GM21786 (cell line): ENCODE measurements around the gene CCDC27.

Source experiments
- ATAC-seq: cut with Tn5 transposase; IDR thresholded peaks from one replicate; pipeline ENCODE4 v1.9.1; 2021; ENCODE audit not compliant: unreplicated experiment

CCDC27 gene

GRCh38 chr1:3750741-3751140, 1.5 kb upstream of the CCDC27 start:
- no peak for ATAC-seq

- ATAC-seq, result no peak
These were observed 1.6 kb downstream of the CCDC27 start for GRCh38 chr1:3753656-3754454.

GRCh38 chr1:3756394-3756793, 4.1 kb downstream of the CCDC27 start:
- ATAC-seq, result no peak

- ATAC-seq, result no peak
These were observed 6.9 kb downstream of the CCDC27 start for GRCh38 chr1:3759164-3759563.

- ATAC-seq, result no peak
These were observed 7.5 kb downstream of the CCDC27 start for GRCh38 chr1:3759796-3760195.

- ATAC-seq, result no peak
These were observed 9.2 kb downstream of the CCDC27 start for GRCh38 chr1:3761296-3762010.

GRCh38 chr1:3762151-3762872, 10.1 kb downstream of the CCDC27 start:
- no peak for ATAC-seq

DNA sequence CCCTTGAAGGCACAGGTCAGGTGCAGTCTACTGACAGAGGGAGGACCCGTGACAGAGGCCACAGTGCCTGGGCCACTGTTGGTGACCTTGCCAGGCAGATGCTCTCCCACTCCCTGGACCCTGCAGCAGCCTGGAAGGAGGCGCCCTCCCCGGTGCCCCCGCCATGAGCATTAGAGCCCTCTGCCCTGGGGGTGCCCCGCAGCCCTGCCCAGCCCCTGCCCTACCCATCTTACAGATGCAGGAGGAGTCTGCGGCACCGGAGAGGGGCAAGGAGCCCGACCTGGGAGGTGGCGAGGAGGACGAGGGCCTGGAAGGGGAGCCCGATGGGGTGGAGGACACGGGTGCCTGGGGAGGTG, 10.6 kb downstream of the CCDC27 start:
- no peak for ATAC-seq

DNA sequence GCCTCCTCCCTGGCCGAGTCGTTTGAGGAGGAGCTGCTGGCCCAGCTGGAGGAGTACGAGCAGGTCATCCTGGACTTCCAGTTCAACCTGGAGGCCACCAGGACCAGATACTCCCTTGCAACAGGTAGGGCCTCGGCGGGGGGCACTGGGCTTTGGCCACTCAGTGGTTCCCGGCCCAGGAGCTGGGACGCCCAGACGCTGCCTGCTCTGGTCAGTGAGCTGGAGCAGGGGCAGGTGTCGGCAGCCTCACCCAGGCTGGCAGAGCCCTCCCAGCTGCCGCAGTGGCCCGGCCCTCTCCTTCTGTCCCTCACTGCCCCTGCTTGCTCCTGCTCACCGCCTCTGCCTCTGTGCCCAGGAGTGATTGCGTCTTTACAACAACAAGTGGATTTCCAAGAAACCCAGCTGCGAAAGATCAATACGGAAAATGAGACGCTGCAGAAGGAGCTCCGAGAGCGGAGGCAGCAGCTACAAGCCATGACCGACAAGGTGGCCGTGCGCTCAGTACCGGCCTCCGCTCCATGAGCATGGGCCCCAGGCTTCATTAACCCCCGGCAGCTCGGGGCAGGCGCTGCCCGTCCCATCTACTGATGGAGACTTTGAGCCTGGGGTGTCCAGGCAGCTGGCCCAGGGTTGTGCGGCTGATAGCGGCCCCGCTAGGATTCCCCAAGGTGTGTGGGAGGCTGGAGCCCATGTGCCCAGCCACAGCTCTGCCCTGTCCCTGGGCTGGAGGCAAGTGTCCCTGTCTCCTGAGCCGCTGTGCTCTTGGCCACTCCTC, 11.3 kb downstream of the CCDC27 start:
- ATAC-seq, result no peak

GRCh38 chr1:3767328-3767925, 15.2 kb downstream of the CCDC27 start:
- no peak for ATAC-seq

DNA sequence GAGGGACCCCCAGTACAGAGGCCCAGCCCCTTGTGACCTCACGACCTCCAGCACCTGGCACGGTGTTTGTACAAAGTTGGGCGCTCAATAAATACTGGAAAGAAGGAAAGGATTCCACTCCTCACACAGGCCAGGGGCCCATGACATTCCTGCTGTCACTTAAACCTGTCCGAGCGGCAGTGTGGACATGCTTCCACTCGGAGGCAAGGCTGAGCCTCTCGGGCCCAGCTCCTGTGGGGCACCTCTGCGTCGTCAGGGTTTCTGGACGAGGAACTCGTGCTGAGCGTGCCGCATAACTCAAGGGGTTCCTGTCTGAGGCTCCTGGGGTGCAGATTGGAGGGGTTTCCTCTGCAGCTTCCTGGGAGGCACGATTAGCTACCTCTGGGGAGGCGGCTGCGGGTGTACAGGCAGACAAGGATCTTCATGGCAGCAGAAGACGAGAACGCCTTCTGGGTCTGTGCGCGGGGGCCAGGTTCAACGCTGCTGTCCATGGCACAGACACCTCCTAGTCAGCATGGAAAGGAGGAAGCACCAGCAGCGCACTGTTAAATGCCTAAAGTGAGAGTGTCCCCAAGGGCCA, 16.7 kb downstream of the CCDC27 start:
- no peak for ATAC-seq

DNA sequence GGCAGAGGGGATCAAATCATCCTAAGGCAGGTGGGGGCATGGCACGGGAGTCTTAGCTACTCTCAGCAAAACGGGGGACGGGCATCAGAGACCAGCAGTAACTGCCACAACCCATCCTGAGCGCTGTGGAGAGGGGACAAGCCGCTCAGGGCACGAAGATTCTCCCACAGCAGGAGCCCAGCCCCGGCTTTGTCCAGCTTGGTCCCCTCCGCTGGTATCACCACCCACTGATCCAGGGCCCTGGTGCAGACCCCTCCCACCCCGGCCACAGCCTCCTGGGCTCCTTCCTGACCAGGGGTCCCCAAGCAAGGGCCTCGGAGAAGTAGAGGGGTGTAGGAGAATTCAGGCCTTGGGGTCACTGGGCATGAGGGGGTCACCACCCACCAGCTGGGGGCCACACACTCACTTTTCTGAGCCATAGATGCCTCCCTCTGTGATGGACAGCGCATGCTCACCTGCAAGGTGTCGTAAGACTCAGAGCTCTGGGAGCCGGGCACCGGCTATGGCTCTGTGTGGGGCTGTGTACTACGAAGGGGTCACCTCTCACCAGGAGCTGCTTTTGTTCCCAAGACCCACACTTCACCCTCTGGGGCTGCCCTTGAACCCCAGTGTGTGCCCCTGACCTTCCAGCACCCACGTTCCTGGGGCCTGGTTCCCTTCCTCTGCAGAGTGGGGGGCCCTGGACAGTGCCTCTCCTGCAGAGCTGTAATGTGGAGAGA, 18.0 kb downstream of the CCDC27 start:
- ATAC-seq, result no peak

DNA sequence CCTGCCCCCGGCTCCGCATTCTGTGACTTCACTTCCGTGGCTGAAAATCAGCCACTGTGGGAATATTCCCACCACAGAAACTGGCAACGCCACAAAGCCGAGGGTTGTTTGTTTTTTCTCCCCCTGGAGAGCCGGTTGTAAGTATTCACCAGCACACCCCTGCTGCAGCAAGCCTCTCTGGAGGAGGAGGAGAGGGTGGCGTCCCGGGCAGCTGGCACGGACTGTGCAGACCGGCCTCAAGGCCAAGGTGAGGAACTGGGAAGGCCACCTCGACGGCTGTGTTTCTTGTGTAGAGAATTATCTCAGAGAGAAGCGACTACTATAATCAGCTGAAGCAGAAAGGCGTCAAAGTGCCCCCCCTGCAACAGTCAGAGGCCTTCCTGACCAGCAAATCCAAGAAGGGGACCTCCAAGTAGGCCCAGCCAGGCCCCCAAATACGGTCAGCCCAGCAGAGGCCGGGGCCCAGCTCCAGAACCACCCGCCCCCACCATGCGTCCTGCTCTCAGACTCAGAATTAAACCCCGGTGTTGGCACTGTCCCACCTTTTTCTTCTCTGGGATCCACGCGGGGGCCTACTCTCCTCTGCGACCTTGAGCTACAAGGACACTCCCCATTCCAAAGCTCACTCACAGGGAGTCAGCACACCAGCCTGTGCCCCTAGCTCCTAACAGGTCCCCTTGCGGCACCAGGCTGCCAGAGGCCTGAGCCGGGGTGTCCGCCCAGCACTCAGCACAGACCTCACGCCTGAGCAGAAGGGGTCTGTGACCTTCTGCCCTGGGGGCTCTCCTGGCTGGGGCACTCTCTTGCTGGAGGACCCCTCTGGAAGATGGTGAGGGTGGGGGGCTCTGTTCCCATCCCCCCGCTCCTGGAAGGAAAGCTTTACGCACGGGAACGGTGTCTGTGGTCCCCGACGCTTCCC, 19.1 kb downstream of the CCDC27 start:
- no peak for ATAC-seq

- no peak for ATAC-seq
These were observed 19.9 kb downstream of the CCDC27 start for GRCh38 chr1:3772027-3772714.

DNA sequence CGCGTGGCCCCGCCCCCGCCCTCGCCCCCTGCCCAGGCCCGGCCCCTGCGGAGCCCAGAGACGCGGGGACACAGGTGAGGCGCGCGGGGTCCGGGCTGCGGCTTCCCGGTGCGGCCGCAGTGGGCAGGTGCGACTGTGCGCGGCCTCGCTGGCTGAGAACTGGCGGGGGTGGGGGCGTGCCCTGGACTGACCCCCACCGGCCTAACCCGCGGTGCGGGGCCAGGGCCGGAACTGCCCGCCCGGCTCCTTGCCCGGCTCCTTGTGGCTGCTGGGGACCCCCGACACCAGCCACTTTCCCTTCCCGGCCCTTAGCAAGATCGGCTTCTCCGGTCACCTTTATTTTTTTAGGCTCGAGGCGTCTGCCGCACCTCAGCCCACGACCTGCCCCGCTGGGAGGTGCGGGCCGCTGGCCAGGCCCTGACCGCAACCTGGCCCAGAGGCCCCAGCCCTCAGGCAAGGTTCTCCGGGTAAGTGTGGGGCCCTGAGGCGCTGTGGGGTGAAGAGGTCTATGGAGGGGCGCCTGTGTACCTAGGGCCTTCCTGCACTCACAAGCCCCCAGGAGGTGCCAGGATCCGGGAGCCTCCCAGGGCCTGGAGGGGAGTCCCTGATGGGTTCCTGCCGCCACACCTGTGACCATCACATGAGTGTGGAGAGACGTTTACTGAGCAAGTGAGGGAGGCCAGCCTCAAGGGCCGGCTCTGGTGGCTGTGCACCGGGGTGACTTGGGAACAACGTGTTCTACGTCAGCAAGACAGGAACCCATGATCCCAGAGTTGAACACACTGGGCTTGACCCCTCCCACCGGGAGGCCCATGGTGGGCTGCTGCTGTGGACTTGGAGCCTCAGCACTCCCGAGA, 20.7 kb downstream of the CCDC27 start, which contains the start of gene SMIM1:
Gene SMIM1, plus strand, starts transcription at position 35 of the 857 bp plus-strand sequence. CDS start 2,625 bp downstream, outside the sequence.
- no peak for ATAC-seq

- no peak for ATAC-seq
These were observed 21.5 kb downstream of the CCDC27 start for GRCh38 chr1:3773572-3774275.
